ENCODE results near the gene DGKB. TPM values are rescaled to one million over a fixed set of nuclear protein-coding genes. Genes with fewer than 3 reads are reported as not detected.

DGKB gene
- total RNA-seq, 1 experiment from 2014 or later, result not detected

GRCh38 chr7:14590206-14590605, 312.3 kb downstream of the DGKB start:
- POLR2A ChIA-PET (ENCODE audit: low non-redundant PET), result no interaction called here
- H3K4me1 ChIP-seq (ENCODE audit: insufficient read depth, low read length, poor library complexity, severe bottlenecking), result no peaks in the 10 kb centered on the region
- intact Hi-C loops (cut with micrococcal nuclease; ENCODE audit: unreplicated experiment), result no loop called here
- peaks cover 5% of the 10 kb centered on the region for H3K9me3 ChIP-seq (ENCODE audit: low read depth, low read length, poor library complexity, severe bottlenecking)
- CTCF ChIA-PET, result no interaction called here
- no peak overlapping the region for H3K4me3 ChIP-seq (ENCODE audit: low read depth, low read length, poor library complexity, severe bottlenecking)
- TF ChIP-seq CTCF (conservative IDR thresholded peaks at IDR 0.05; ENCODE audit: low read depth, low read length), result no peak
- TF ChIP-seq EZH2 (IDR thresholded peaks at IDR 0.05; ENCODE audit: borderline replicate concordance, low read depth, low read length, poor library complexity, severe bottlenecking), result no peak
- no peaks in the 10 kb centered on the region for H3K27me3 ChIP-seq (replicated peaks; ENCODE audit: insufficient read depth, low read depth, low read length, poor library complexity)
- BruUV-seq (replicated peaks), result no TSS peak
- no peak overlapping the region for H3K27ac ChIP-seq (ENCODE audit: low read depth, low read length, poor library complexity, severe bottlenecking)
- no peaks in the 10 kb centered on the region for H3K36me3 ChIP-seq (ENCODE audit: insufficient read depth, low read length, poor library complexity, severe bottlenecking)
- DNase-seq (ENCODE audit: low spot score), result no peak

- no peak overlapping the region for H3K4me3 ChIP-seq (ENCODE audit: low read depth, low read length, poor library complexity, severe bottlenecking)
- H3K27ac ChIP-seq (ENCODE audit: low read depth, low read length, poor library complexity, severe bottlenecking), result no peak overlapping the region
- intact Hi-C loops (cut with micrococcal nuclease; ENCODE audit: unreplicated experiment), result no loop called here
- no peaks in the 10 kb centered on the region for H3K36me3 ChIP-seq (ENCODE audit: insufficient read depth, low read length, poor library complexity, severe bottlenecking)
- TF ChIP-seq CTCF (conservative IDR thresholded peaks at IDR 0.05; ENCODE audit: low read depth, low read length) (no peak), EZH2 (IDR thresholded peaks at IDR 0.05; ENCODE audit: borderline replicate concordance, low read depth, low read length, poor library complexity, severe bottlenecking) (no peak)
- BruUV-seq (replicated peaks), result no TSS peak
- POLR2A ChIA-PET (ENCODE audit: low non-redundant PET), result no interaction called here
- H3K4me1 ChIP-seq (ENCODE audit: insufficient read depth, low read length, poor library complexity, severe bottlenecking), result no peaks in the 10 kb centered on the region
- H3K27me3 ChIP-seq (replicated peaks; ENCODE audit: insufficient read depth, low read depth, low read length, poor library complexity), result no peaks in the 10 kb centered on the region
- CTCF ChIA-PET, result no interaction called here
- DNase-seq (ENCODE audit: low spot score), result no peak
- H3K9me3 ChIP-seq (ENCODE audit: low read depth, low read length, poor library complexity, severe bottlenecking), result peaks cover 12% of the 10 kb centered on the region
Measured at GRCh38 chr7:14585232-14585631, 317.3 kb downstream of the DGKB start.

GRCh38 chr7:14583518-14583917, 319.0 kb downstream of the DGKB start:
- BruUV-seq (replicated peaks), result no TSS peak
- H3K4me3 ChIP-seq (ENCODE audit: low read depth, low read length, poor library complexity, severe bottlenecking), result no peak overlapping the region
- H3K27ac ChIP-seq (ENCODE audit: low read depth, low read length, poor library complexity, severe bottlenecking), result no peak overlapping the region
- no peaks in the 10 kb centered on the region for H3K4me1 ChIP-seq (ENCODE audit: insufficient read depth, low read length, poor library complexity, severe bottlenecking)
- no peaks in the 10 kb centered on the region for H3K27me3 ChIP-seq (replicated peaks; ENCODE audit: insufficient read depth, low read depth, low read length, poor library complexity)
- peaks cover 12% of the 10 kb centered on the region for H3K9me3 ChIP-seq (ENCODE audit: low read depth, low read length, poor library complexity, severe bottlenecking)
- TF ChIP-seq EZH2 (IDR thresholded peaks at IDR 0.05; ENCODE audit: borderline replicate concordance, low read depth, low read length, poor library complexity, severe bottlenecking) (no peak), CTCF (conservative IDR thresholded peaks at IDR 0.05; ENCODE audit: low read depth, low read length) (no peak)
- ChIA-PET CTCF (no interaction called here), POLR2A (ENCODE audit: low non-redundant PET) (no interaction called here)
- DNase-seq (ENCODE audit: low spot score), result no peak
- no peaks in the 10 kb centered on the region for H3K36me3 ChIP-seq (ENCODE audit: insufficient read depth, low read length, poor library complexity, severe bottlenecking)
- intact Hi-C loops (cut with micrococcal nuclease; ENCODE audit: unreplicated experiment), result no loop called here
